Stimulated activated memory B cell treated with anti-CD40 and anti-IgM and Interleukin-4, amounts not matched to agents 10 μg/mL and 1 μg/mL and 100 μg/mL, for 72 hours (primary cell): ENCODE results near the gene CLCNKA.

ENCODE experiments used
- ATAC-seq: fragments of 150-1000 bp; cut with Tn5 transposase; 2 replicates; pipeline ENCODE4 v1.10.0; 2021
- H3K27ac Mint-ChIP-seq: one replicate; pipeline ENCODE4 v1.8.0; 2022; ENCODE audit warnings: mild to moderate bottlenecking, mixed read lengths
- H3K27me3 Mint-ChIP-seq: one replicate; pipeline ENCODE4 v1.8.0; 2022; ENCODE audit warnings: mixed read lengths
- H3K36me3 Mint-ChIP-seq: one replicate; pipeline ENCODE4 v1.8.0; 2022; ENCODE audit warnings: mixed read lengths
- H3K4me1 Mint-ChIP-seq: one replicate; pipeline ENCODE4 v1.8.0; 2022; ENCODE audit warnings: mixed read lengths
- H3K4me3 Mint-ChIP-seq: one replicate; pipeline ENCODE4 v1.8.0; 2022; ENCODE audit warnings: mild to moderate bottlenecking, moderate library complexity, mixed read lengths
- H3K9me3 Mint-ChIP-seq: one replicate; pipeline ENCODE4 v1.8.0; 2022; ENCODE audit warnings: mixed read lengths

The CLCNKA gene

GRCh38 chr1:16080422-16081150 is 58.8 kb downstream of the CLCNKA start:
- Mint-ChIP-seq H3K36me3 (no peaks in the 10 kb centered on the region), H3K4me1 (peaks cover 19% of the 10 kb centered on the region), H3K27ac (no peak overlapping the region), H3K9me3 (no peaks in the 10 kb centered on the region), H3K27me3 (no peaks in the 10 kb centered on the region), H3K4me3 (no peak overlapping the region)
- ATAC-seq = no peak

- no peak overlapping the region for H3K27ac Mint-ChIP-seq
- H3K4me1 Mint-ChIP-seq = peaks cover 19% of the 10 kb centered on the region
- H3K27me3 Mint-ChIP-seq = no peaks in the 10 kb centered on the region
- ATAC-seq = no peak
- no peaks in the 10 kb centered on the region for H3K36me3 Mint-ChIP-seq
- no peaks in the 10 kb centered on the region for H3K9me3 Mint-ChIP-seq
- H3K4me3 Mint-ChIP-seq = no peak overlapping the region
These were observed 59.8 kb downstream of the CLCNKA start for GRCh38 chr1:16081636-16082035.

GRCh38 chr1:16082283-16083038 is 60.6 kb downstream of the CLCNKA start:
- Mint-ChIP-seq H3K9me3 (no peaks in the 10 kb centered on the region), H3K4me3 (no peak overlapping the region), H3K27ac (no peak overlapping the region), H3K36me3 (no peaks in the 10 kb centered on the region), H3K27me3 (peaks cover 3% of the 10 kb centered on the region), H3K4me1 (peaks cover 17% of the 10 kb centered on the region)
- ATAC-seq = no peak

- peaks cover 13% of the 10 kb centered on the region for H3K4me1 Mint-ChIP-seq
- peaks cover 14% of the 10 kb centered on the region for H3K27me3 Mint-ChIP-seq
- H3K36me3 Mint-ChIP-seq = no peaks in the 10 kb centered on the region
- H3K4me3 Mint-ChIP-seq = no peak overlapping the region
- H3K27ac Mint-ChIP-seq = no peak overlapping the region
- ATAC-seq = no peak
- H3K9me3 Mint-ChIP-seq = no peaks in the 10 kb centered on the region
These were observed 61.6 kb downstream of the CLCNKA start for GRCh38 chr1:16083486-16083885.
